ENCODE results near the gene RPS6KC1. TPM values are rescaled to one million over a fixed set of nuclear protein-coding genes. Genes with fewer than 3 reads are reported as not detected.
"Not testable (repeated sequence)": the region's sequence is repeated elsewhere in the genome, so short reads cannot be mapped to it uniquely, and the experiment has no call there.

The RPS6KC1 gene
- total and polyA plus RNA-seq, 3 donors from 2014 or later, result 32.2 to 60.2 (median 55.5) TPM

GRCh38 chr1:213032651-213033050, 18.4 kb upstream of the RPS6KC1 start:
- H3K4me3 ChIP-seq, result no peak overlapping the region
- peaks cover 7% of the 10 kb centered on the region for H3K4me1 ChIP-seq
- peak; percentile 72 for DNase-seq
- TF ChIP-seq POLR2A (IDR thresholded peaks at IDR 0.05) (no peak), CTCF (IDR thresholded peaks at IDR 0.05) (no peak)
- H3K27ac ChIP-seq, result no peak overlapping the region
- intact Hi-C loops (cut with DNase I; ENCODE audit: low total_unique reads), result no loop called here
- H3K36me3 ChIP-seq (ENCODE audit: low read depth, missing control alignments), result no peaks in the 10 kb centered on the region
- H3K27me3 ChIP-seq, result no peaks in the 10 kb centered on the region
- no peaks in the 10 kb centered on the region for H3K9me3 ChIP-seq

- no peaks in the 10 kb centered on the region for H3K27me3 ChIP-seq
- no peaks in the 10 kb centered on the region for H3K36me3 ChIP-seq (ENCODE audit: low read depth, missing control alignments)
Measured at GRCh38 chr1:213034713-213035112, 16.3 kb upstream of the RPS6KC1 start.

DNA sequence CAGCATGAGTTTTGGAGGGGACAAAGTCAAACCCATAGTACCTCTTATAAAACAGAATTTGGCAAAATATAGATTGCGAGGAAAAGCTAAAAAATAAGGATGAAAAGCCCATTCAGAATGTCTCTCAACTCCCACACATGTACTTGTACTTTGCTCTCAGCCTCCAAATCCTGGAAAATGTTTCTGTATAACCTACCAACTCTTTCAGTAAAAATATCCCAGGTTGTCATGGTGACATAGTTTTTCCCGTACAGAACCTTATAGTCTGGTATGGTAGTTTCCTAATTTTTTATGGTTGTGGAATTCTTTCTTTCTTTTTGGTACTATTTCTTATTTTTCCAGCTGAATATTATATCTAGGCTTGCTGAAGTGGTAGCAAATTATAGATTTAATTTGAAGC, 15.5 kb upstream of the RPS6KC1 start:
- no peak for DNase-seq
- no peak overlapping the region for H3K4me3 ChIP-seq
- intact Hi-C loops (cut with DNase I; ENCODE audit: low total_unique reads), result no loop called here
- WGBS, 2 donors, result 44 to 50% methylated on average over 2 of the region's 2 CpGs
- H3K36me3 ChIP-seq (ENCODE audit: low read depth, missing control alignments), result no peaks in the 10 kb centered on the region
- peaks cover 7% of the 10 kb centered on the region for H3K4me1 ChIP-seq
- H3K27me3 ChIP-seq, result no peaks in the 10 kb centered on the region
- TF ChIP-seq CTCF (IDR thresholded peaks at IDR 0.05) (no peak), POLR2A (IDR thresholded peaks at IDR 0.05) (no peak)
- no peaks in the 10 kb centered on the region for H3K9me3 ChIP-seq
- no peak overlapping the region for H3K27ac ChIP-seq

More at GRCh38 chr1:213034713-213035112, 16.3 kb upstream of the RPS6KC1 start:
- Histone ChIP-seq H3K9me3 (no peaks in the 10 kb centered on the region), H3K27ac (no peak overlapping the region), H3K4me1 (peaks cover 7% of the 10 kb centered on the region), H3K4me3 (no peak overlapping the region)
- DNase-seq, result no peak
- intact Hi-C loops (cut with DNase I; ENCODE audit: low total_unique reads), result no loop called here
- whole genome bisulfite sequencing, 2 donors, result 93 to 100% methylated on average over 1 of the region's 1 CpG
- no peak for TF ChIP-seq POLR2A (IDR thresholded peaks at IDR 0.05)
- no peak for TF ChIP-seq CTCF (IDR thresholded peaks at IDR 0.05)

DNA sequence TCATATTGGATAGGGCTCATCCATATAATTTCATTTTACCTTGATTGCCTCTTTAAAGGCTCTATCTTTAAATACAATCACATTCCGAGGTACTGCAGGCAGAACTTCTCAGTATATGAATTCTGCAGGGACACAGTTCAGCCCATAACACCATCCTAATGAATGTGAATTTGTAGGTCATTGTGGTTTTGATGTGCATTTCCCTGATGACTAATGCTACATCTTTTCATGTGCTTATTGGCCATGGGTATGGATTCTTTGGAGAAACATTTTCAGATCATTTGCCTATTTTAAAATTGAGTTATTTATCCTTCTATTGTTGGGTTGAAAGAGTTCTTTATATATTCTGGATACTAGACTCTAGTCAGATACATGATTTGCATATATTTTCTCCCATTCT, 9.6 kb upstream of the RPS6KC1 start:
- H3K27ac ChIP-seq, result no peak overlapping the region
- no peak overlapping the region for H3K4me3 ChIP-seq
- intact Hi-C loops (cut with DNase I; ENCODE audit: low total_unique reads), result no loop called here
- H3K27me3 ChIP-seq, result no peaks in the 10 kb centered on the region
- WGBS, 2 donors, result 69 to 78% methylated on average over 1 of the region's 1 CpG
- no peaks in the 10 kb centered on the region for H3K36me3 ChIP-seq (ENCODE audit: low read depth, missing control alignments)
- DNase-seq, result no peak
- no peaks in the 10 kb centered on the region for H3K9me3 ChIP-seq
- no peaks in the 10 kb centered on the region for H3K4me1 ChIP-seq
- TF ChIP-seq CTCF (IDR thresholded peaks at IDR 0.05), result no peak
- no peak for TF ChIP-seq POLR2A (IDR thresholded peaks at IDR 0.05)

DNA sequence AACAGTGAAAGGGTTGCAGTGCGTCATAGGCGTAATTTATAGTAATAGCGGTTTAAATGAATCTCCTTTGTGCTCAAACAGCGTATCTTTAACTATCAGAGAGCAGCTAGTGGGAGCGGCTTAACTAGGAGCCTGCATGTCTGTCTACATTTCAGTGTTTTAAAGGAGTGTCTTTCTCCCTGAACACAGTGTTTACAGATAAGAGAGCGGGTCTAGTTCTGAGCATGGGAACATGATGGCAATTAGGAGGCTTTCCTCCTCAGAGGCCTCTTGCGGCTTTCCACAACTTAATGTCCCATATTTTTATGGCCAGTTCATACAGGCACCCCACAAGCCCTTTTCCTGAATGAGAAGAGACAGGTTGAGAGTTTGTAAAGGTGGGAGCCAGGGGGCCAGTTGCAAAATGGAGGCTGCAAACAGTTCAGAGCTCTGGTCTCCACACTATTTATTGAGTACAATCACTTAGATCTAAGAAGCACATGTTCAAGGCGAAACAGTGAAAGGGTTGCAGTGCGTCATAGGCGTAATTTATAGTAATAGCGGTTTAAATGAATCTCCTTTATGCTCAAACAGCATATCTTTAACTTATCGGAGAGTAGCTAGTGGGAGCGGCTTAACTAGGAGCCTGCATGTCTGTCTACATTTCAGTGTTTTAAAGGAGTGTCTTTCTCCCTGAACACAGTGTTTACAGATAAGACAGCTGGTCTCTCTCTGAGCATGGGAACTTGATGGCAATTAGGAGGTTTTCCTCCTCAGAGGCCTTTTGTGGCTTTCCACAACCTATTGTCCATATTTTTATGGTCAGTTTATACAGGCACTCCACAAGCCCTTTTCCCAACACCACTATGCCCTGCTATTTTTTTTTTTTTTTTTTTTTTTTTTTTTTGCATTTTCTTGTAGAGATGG, 5.5 kb upstream of the RPS6KC1 start:
- H3K9me3 ChIP-seq; intact Hi-C loops (cut with DNase I; ENCODE audit: low total_unique reads); H3K4me3 ChIP-seq; H3K36me3 ChIP-seq (ENCODE audit: low read depth, missing control alignments); H3K4me1 ChIP-seq; DNase-seq; H3K27me3 ChIP-seq: not testable (repeated sequence)
- peak overlapping the region; percentile 31 to 46 for H3K27ac ChIP-seq
- WGBS, 2 donors, result 49 to 64% methylated on average over 13 of the region's 13 CpGs
